AG08396 (cell line): Measurements from ENCODE around the gene SLC35C1.
"Not testable (repeated sequence)": the region's sequence is repeated elsewhere in the genome, so short reads cannot be mapped to it uniquely, and the experiment has no call there.

Experiments used
- DNase-seq: peaks from one replicate; pipeline ENCODE4 v3.0.0; 2012; ENCODE audit warnings: low spot score, mixed read lengths

SLC35C1 gene

DNA sequence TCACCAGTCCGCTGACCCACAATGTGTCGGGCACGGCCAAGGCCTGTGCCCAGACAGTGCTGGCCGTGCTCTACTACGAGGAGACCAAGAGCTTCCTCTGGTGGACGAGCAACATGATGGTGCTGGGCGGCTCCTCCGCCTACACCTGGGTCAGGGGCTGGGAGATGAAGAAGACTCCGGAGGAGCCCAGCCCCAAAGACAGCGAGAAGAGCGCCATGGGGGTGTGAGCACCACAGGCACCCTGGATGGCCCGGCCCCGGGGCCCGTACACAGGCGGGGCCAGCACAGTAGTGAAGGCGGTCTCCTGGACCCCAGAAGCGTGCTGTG lies 6.1 kb downstream of the SLC35C1 start:
- DNase-seq, result no peak

DNA sequence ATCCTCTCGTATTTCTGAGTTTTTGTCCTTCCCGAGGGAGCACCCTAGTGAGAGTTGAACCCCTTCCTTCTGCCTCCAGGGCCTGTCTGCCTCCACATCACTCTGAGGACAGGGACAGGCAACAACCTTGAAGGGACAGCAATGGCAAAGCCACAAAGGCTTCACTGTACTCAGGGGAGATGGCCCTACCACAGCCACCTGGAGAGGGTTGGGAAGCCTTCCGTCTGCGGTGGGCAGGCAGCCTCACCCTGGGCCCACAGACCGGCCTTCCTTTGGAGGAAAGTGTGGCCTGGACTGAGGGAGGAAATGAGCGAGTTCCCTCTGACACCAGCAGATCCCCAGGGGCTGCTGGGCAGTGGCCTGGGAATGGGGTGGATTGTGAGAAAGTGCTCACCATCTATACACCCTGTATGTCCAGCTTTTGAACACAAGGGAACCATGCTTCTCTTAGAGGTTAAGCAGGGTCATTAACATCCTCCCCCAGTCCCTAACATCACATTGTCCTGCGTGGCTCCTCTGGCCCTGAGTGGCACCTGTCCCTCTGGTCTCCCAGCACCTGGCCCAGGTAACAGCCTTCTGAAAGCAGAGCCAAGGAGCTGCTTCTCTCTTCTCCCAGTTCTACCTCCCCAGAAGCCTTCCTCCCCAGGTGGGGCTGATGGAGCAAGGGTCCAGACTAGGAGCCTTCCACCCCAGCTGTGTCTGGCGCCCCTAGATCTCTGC lies 6.8 kb downstream of the SLC35C1 start:
- DNase-seq, result no peak

- DNase-seq, result no peak
Measured at GRCh38 chr11:45812581-45813548, 7.9 kb downstream of the SLC35C1 start.

GRCh38 chr11:45815747-45816146 lies 10.8 kb downstream of the SLC35C1 start:
- peak; percentile 33 for DNase-seq

DNA sequence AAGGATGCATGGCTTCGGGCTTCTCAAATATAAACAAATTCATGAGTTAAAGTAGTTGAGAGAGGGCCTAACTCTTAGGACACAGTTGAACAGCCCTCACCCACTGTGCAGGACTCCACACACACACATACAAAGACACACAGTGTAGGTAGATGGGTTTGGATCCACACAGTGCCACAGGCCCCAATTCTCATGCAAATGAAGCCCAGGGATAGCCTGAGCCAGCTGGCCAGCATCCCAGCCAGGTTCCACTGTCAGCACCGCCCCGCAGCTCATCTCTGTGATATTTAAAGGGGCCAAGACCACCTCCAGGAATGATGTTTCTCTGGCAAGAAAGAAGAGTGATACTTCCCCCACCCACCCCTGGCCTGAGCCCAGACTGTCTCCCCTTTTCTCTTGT lies 11.7 kb downstream of the SLC35C1 start:
- DNase-seq, result no peak

GRCh38 chr11:45817191-45817590 lies 12.2 kb downstream of the SLC35C1 start:
- no peak for DNase-seq

GRCh38 chr11:45818961-45819605 lies 14.1 kb downstream of the SLC35C1 start:
- no peak for DNase-seq

- no peak for DNase-seq
Measured at GRCh38 chr11:45820211-45820857, 15.4 kb downstream of the SLC35C1 start.

DNA sequence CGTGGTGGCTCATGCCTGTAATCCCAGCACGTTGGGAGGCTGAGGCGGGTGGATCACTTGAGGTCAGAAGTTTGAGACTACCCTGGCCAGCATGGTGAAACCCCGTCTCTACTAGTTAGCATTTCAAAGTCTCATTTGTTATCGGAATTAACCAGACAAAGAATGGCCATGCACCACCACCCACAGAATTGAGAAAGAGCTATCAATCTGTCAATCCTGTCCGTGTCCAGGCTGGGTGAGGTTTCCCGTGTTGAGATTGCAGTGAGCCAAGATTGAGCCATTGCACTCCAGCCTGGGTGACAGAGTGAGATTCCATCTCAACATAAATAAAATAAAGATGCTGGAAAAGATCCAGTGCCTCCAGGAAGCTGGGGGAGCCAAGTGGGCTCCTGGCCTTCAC lies 21.5 kb downstream of the SLC35C1 start:
- not testable (repeated sequence) for DNase-seq

DNA sequence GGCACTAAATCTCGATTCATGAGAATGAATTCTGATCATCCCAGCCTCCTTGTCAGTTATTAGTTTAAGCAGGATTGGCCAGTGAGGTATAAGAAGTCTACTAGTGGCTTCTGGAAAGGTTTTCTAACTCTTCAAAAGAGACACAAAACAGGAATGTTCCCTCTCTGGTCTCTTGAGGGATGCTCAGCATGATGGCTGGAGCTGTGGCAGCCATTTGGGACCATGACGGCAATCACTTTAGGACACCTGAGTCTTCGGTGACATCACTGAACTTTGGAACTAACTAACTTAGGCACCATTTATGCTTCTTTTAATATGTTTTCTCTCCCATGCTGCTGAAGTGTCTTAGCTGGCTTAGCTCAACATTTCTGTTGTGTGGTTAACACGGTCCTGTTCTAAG lies 22.2 kb downstream of the SLC35C1 start:
- DNase-seq, result no peak

GRCh38 chr11:45828996-45829395 lies 24.0 kb downstream of the SLC35C1 start:
- no peak for DNase-seq

DNA sequence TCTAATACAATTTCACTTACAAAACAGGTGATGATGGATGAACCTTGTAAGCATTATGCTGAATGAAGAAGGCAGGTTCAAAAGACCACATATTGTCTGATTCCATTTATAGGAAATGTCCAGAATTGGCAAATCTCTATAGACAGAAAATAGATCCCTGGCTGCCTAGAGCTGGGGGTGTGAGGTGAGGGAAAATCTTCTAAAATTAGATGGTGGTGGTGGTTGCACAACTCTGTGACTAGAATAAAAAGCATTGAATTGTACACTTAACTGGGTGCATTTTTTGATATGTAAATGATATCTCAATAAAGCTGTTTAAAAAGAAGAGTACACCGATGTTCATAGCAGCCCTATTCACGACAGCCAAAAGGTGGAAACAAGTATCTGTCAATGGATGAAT lies 25.6 kb downstream of the SLC35C1 start:
- no peak for DNase-seq

GRCh38 chr11:45832811-45833441 lies 28.0 kb downstream of the SLC35C1 start:
- no peak for DNase-seq

GRCh38 chr11:45833761-45834160 lies 28.8 kb downstream of the SLC35C1 start:
- DNase-seq, result no peak

GRCh38 chr11:45834298-45834756 lies 29.4 kb downstream of the SLC35C1 start:
- DNase-seq, result no peak

DNA sequence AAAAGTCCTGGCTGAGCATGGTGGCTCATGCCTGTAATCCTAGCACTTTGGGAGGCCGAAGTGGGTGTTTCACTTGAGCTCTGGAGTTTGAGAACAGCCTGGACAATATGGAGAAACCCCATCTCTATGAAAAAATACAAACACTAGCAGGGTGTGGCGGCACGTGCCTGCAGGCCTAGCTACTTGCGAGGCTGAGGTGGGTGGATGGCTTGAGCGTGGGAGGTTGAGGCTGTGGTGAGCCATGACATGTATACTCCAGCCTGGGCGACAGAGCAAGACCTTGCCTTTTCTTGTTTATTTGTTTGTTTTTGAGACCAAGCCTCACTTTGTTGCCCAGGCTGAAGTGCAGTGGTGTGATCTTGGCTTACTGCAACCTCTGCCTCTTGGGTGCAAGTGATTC lies 34.3 kb downstream of the SLC35C1 start:
- DNase-seq, result no peak

GRCh38 chr11:45840251-45840650 lies 35.3 kb downstream of the SLC35C1 start:
- not testable (repeated sequence) for DNase-seq

DNA sequence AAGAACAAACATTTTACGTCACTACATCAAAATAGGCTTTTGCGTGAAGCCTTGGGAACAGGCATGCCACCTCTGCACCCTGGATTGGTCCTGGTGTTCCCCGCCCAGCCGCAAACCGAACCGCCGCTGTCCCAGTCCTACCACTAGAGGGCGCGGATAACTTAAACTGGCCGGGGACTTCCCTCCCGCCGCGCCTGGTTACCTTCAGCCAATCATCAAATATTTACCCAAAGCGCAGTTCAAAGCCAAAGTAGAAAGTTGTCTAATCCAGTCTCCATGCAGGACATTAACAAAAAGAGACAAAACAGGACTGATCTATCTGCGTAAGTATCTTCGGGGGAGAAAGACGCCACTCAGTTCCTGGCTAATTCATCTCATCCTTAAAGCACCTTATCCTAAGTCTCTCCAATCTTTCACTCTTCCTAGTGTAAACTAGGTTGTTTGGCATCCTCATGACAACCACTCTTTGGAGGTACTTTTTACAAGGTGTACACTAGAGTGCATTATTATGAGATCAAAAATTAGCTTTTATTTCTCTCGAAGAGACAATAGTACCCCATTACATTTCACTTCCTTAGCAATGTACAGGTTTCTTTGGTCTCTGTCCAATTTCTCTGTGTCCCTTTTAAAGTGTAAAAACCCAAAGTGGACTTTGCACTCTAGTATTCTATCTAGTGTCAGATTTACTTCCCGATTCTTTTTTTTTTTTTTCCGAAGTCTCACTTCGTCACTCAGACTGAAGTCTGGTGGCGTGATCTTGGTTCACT lies 38.4 kb downstream of the SLC35C1 start:
- peak; percentile 89 for DNase-seq

DNA sequence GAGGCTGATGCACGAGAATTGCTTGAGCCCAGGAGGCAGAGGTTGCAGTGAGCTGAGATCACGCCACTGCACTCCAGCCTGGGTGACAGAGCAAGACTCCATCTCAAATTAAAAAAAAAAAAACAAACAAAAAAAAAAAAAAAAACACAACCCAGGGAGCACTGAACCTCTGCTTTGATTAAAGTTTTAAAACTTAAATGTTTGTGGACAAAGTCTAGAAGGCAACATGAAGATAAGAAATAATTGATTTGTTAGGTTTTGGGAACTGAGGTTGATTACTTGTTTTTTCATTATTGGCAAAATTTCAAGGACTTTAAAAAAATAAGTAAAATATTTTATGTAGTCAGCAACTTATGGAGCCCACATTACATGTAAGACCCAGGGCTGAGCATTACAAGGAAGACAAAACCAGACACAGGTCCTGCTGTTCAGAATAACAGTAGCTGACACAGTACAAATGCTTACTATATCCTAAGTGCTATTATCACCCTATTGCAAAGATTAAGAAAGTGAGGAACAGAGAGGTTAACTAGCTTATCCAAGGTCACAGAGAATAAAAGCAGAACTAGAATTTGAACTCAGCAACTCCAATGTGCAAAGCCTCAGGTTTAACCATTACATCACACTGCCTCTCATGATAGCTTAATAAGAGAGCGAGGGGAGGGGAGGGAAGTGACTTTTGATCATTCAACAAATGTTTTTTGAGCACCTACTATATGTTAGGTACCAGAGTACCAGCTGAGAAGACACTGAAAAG lies 40.1 kb downstream of the SLC35C1 start:
- DNase-seq, result no peak

DNA sequence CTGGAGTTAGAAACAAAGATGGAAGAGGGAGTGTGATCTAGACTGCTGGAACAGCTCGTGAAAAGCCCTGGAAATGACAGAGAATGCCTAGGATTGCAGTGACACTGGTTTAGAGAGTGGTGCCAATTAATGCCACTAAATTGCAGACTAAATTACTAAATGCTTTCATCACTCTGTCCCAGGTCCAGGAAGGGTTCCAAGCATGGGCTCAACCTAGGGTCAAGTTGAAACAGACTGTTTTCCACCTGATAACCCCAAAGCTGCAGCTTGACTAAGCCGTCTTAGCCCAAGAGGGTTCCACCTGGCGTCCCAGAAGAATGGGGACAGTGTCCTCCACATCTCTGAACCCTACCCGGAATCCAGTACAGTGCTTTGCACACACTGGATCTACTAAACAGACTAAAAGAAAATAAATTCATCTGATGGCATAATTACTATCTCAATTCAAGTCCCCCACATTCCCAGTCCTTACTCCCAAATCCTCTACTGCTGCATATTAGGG lies 41.3 kb downstream of the SLC35C1 start:
- no peak for DNase-seq
